HUES48 (cell line): Measurements from ENCODE around the gene WNK2.
"Not testable (repeated sequence)": the region's sequence is repeated elsewhere in the genome, so short reads cannot be mapped to it uniquely, and the experiment has no call there.

Experiments
- H3K27ac ChIP-seq: one replicate; pipeline ENCODE4 v1.7.0; 2013; ENCODE audit warnings: low read depth, low read length, inconsistent platforms
- H3K27me3 ChIP-seq: 2 replicates; pipeline ENCODE4 v1.6.1; 2013; ENCODE audit warnings: mild to moderate bottlenecking, low read length; ENCODE audit not compliant: control insufficient read depth, insufficient read depth
- H3K36me3 ChIP-seq: 2 replicates; pipeline ENCODE4 v1.6.1; 2013; ENCODE audit warnings: low read length; ENCODE audit not compliant: control insufficient read depth, insufficient read depth
- H3K4me1 ChIP-seq: 2 replicates; pipeline ENCODE4 v1.6.1; 2013; ENCODE audit warnings: mild to moderate bottlenecking, low read length; ENCODE audit not compliant: control insufficient read depth, insufficient read depth
- H3K4me3 ChIP-seq: 2 replicates; pipeline ENCODE4 v1.5.1; 2013; ENCODE audit warnings: mild to moderate bottlenecking, low read depth, low read length
- H3K9ac ChIP-seq: 2 replicates; pipeline ENCODE4 v1.6.1; 2013; ENCODE audit warnings: mild to moderate bottlenecking, low read depth, low read length, moderate library complexity
- H3K9me3 ChIP-seq: 2 replicates; pipeline ENCODE4 v1.6.1; 2013; ENCODE audit warnings: low read length; ENCODE audit not compliant: control insufficient read depth, insufficient read depth

Gene WNK2

GRCh38 chr9:93361995-93362394, 178.1 kb downstream of the WNK2 start:
- Histone ChIP-seq H3K27ac (no peak overlapping the region), H3K4me3 (no peak overlapping the region), H3K27me3 (no peaks in the 10 kb centered on the region), H3K9ac (no peak overlapping the region), H3K36me3 (peaks cover 67% of the 10 kb centered on the region), H3K4me1 (peaks cover 7% of the 10 kb centered on the region; the same call in 1 of the 2 replicates), H3K9me3 (peaks cover 31% of the 10 kb centered on the region)

- H3K36me3 ChIP-seq: peaks cover 39% of the 10 kb centered on the region
- H3K9me3 ChIP-seq: peaks cover 18% of the 10 kb centered on the region
- no peak overlapping the region for H3K9ac ChIP-seq
- H3K27me3 ChIP-seq: peaks cover 13% of the 10 kb centered on the region; the same call in 1 of the 2 replicates
- H3K27ac ChIP-seq: no peak overlapping the region
- H3K4me3 ChIP-seq: no peak overlapping the region
- no peaks in the 10 kb centered on the region for H3K4me1 ChIP-seq
Measured at GRCh38 chr9:93364734-93365426, 180.9 kb downstream of the WNK2 start.

- H3K27ac ChIP-seq: no peak overlapping the region
- H3K9ac ChIP-seq: no peak overlapping the region
Measured at GRCh38 chr9:93365427-93366118, 181.6 kb downstream of the WNK2 start.

GRCh38 chr9:93366119-93366447, 182.1 kb downstream of the WNK2 start:
- Histone ChIP-seq H3K36me3 (peaks cover 30% of the 10 kb centered on the region), H3K9ac (no peak overlapping the region), H3K27ac (no peak overlapping the region), H3K4me1 (no peaks in the 10 kb centered on the region), H3K4me3 (no peak overlapping the region), H3K9me3 (peaks cover 11% of the 10 kb centered on the region), H3K27me3 (peaks cover 25% of the 10 kb centered on the region)

More at GRCh38 chr9:93365427-93366118, 181.6 kb downstream of the WNK2 start:
- Histone ChIP-seq H3K36me3 (peaks cover 32% of the 10 kb centered on the region), H3K9me3 (peaks cover 11% of the 10 kb centered on the region), H3K27me3 (peaks cover 20% of the 10 kb centered on the region), H3K4me3 (no peak overlapping the region), H3K4me1 (no peaks in the 10 kb centered on the region)

- not testable (repeated sequence) for H3K4me3 ChIP-seq, H3K9me3 ChIP-seq, H3K27ac ChIP-seq, H3K9ac ChIP-seq, H3K4me1 ChIP-seq
- H3K36me3 ChIP-seq: peaks cover 27% of the 10 kb centered on the region
- peaks cover 28% of the 10 kb centered on the region for H3K27me3 ChIP-seq
Measured at GRCh38 chr9:93366486-93366885, 182.5 kb downstream of the WNK2 start.

GRCh38 chr9:93368437-93368836, 184.5 kb downstream of the WNK2 start:
- Histone ChIP-seq H3K36me3 (peaks cover 9% of the 10 kb centered on the region), H3K9ac (no peak overlapping the region), H3K27me3 (peaks cover 32% of the 10 kb centered on the region), H3K27ac (no peak overlapping the region), H3K9me3 (no peaks in the 10 kb centered on the region), H3K4me1 (no peaks in the 10 kb centered on the region), H3K4me3 (no peak overlapping the region)

- H3K4me3 ChIP-seq: no peak overlapping the region
- no peaks in the 10 kb centered on the region for H3K9me3 ChIP-seq
- no peak overlapping the region for H3K27ac ChIP-seq
- H3K36me3 ChIP-seq: no peaks in the 10 kb centered on the region
- H3K4me1 ChIP-seq: no peaks in the 10 kb centered on the region
- H3K9ac ChIP-seq: no peak overlapping the region
- H3K27me3 ChIP-seq: peaks cover 34% of the 10 kb centered on the region
Measured at GRCh38 chr9:93369686-93370085, 185.7 kb downstream of the WNK2 start.
